Gastroesophageal sphincter (tissue), 3 donors: Measurements from ENCODE around the gene TSC22D3.

ENCODE experiments used
- CTCF ChIP-seq, 4 experiments: fragments of 200-600 bp in 2 of 4; fragments of 450-650 bp in 2 of 4; sonication (generic) in 1 of 4; IDR thresholded peaks; one replicate each; pipeline ENCODE4 v1.5.1; 2017 to 2019; ENCODE audit warnings: antibody characterized with exemption in 4 of 4, mild to moderate bottlenecking in 2 of 4, moderate library complexity in 2 of 4
- POLR2A ChIP-seq, 2 donors: fragments of 450-650 bp; IDR thresholded peaks; one replicate each; pipeline ENCODE4 v1.6.1; 2017; ENCODE audit warnings: antibody characterized with exemption in 2 of 2, mild to moderate bottlenecking in 2 of 2, moderate library complexity in 1 of 2
- POLR2AphosphoS5 ChIP-seq: sonication (generic); formaldehyde crosslinking; IDR thresholded peaks from one replicate; pipeline ENCODE4 v1.6.1; 2017; ENCODE audit warnings: antibody characterized with exemption

GRCh38 chrX:107673431-107673830, 102.2 kb downstream of the TSC22D3 start:
- TF ChIP-seq POLR2AphosphoS5, result no peak
- TF ChIP-seq CTCF (IDR thresholded peaks at IDR 0.05), result no peak
- no peak for TF ChIP-seq POLR2A (IDR thresholded peaks at IDR 0.05)
